SK-N-SH (cell line): Measurements from ENCODE around the gene CKM. TPM values are rescaled to one million over a fixed set of nuclear protein-coding genes. Genes with fewer than 3 reads are reported as not detected.
"Not testable (repeated sequence)": the region's sequence is repeated elsewhere in the genome, so short reads cannot be mapped to it uniquely, and the experiment has no call there.

Source experiments
- CTCF ChIA-PET: fragments of 300-600, 350-600 bp; formaldehyde crosslinking; extraction: SDS; loops from one replicate; lab custom pipeline; 2021; lab: Yijun Ruan, JAX
- POLR2A ChIA-PET: fragments of 350-600 bp; sonication (Branson Sonifier 250); formaldehyde crosslinking; extraction: SDS; loops from one replicate; lab custom pipeline; 2020; ENCODE audit warnings: antibody characterized with exemption, inconsistent platforms; lab: Yijun Ruan, JAX
- DNase-seq: peaks from one replicate; pipeline ENCODE4 v3.0.0; 2012
- H2AFZ ChIP-seq: fragments of 200-600 bp; sonication (generic); 2 replicates; pipeline ENCODE4 v1.8.1; 2016; ENCODE audit warnings: antibody characterized with exemption, mild to moderate bottlenecking, low read depth
- H3F3A ChIP-seq: fragments of 200-600 bp; sonication (generic); replicated peaks from 2 replicates; pipeline ENCODE3; 2016; ENCODE audit warnings: antibody characterized with exemption, mild to moderate bottlenecking; ENCODE audit not compliant: insufficient read depth
- H3K27ac ChIP-seq, 2 experiments: fragments of 200-500 bp in 1 of 2; fragments of 200-600 bp in 1 of 2; sonication (Bioruptor generic) in 1 of 2; sonication (generic), shearing (Covaris generic) in 1 of 2; 2 replicates each; pipeline versions ENCODE4 v1.5.1 to v1.6.1; 2014 to 2016; ENCODE audit warnings: low read depth in 2 of 2, inconsistent platforms in 1 of 2, low read length in 1 of 2, mild to moderate bottlenecking in 1 of 2, mixed read lengths in 1 of 2
- H3K27me3 ChIP-seq: fragments of 200-600 bp; sonication (generic), shearing (Covaris generic); 2 replicates; pipeline ENCODE4 v1.6.1; 2016; ENCODE audit warnings: mixed run types; ENCODE audit not compliant: insufficient read depth
- H3K36me3 ChIP-seq, 2 experiments: fragments of 200-500 bp in 1 of 2; fragments of 200-600 bp in 1 of 2; sonication (Bioruptor generic) in 1 of 2; sonication (generic) in 1 of 2; replicated peaks in 1 of 2; 2 replicates each; pipeline versions ENCODE3 to v1.5.1; 2014 to 2016; ENCODE audit warnings: low read length in 1 of 2, mild to moderate bottlenecking in 1 of 2; ENCODE audit not compliant: insufficient read depth in 2 of 2, control insufficient read depth in 1 of 2
- H3K4me1 ChIP-seq, 2 experiments: fragments of 200-500 bp in 1 of 2; fragments of 200-600 bp in 1 of 2; sonication (Bioruptor generic) in 1 of 2; sonication (generic), shearing (Covaris generic) in 1 of 2; 2 replicates each; pipeline versions ENCODE4 v1.5.1 to v1.6.1; 2014 to 2016; ENCODE audit warnings: low read depth in 1 of 2, low read length in 1 of 2, mixed run types in 1 of 2; ENCODE audit not compliant: insufficient read depth in 2 of 2, control insufficient read depth in 1 of 2
- H3K4me2 ChIP-seq: fragments of 200-600 bp; sonication (generic), shearing (Covaris generic); 2 replicates; pipeline ENCODE4 v1.6.1; 2017; ENCODE audit warnings: mixed run types
- H3K4me3 ChIP-seq, 2 experiments: fragments of 200-500 bp in 1 of 2; fragments of 200-600 bp in 1 of 2; sonication (Bioruptor generic) in 1 of 2; sonication (generic), shearing (Covaris generic) in 1 of 2; 2 replicates each; pipeline versions ENCODE4 v1.5.1 to v1.8.1; 2014 to 2016; ENCODE audit warnings: low read depth in 2 of 2, inconsistent platforms in 1 of 2, low read length in 1 of 2, mild to moderate bottlenecking in 1 of 2, mixed read lengths in 1 of 2, moderate library complexity in 1 of 2
- H3K79me2 ChIP-seq: fragments of 200-600 bp; sonication (generic); 2 replicates; pipeline ENCODE4 v1.8.1; 2017; ENCODE audit warnings: mild to moderate bottlenecking; ENCODE audit not compliant: insufficient read depth
- H3K9ac ChIP-seq: fragments of 200-600 bp; sonication (generic); 2 replicates; pipeline ENCODE4 v1.6.1; 2017; ENCODE audit warnings: mixed run types
- H3K9me2 ChIP-seq: fragments of 200-600 bp; sonication (generic); 2 replicates; pipeline ENCODE4 v1.6.1; 2017; ENCODE audit warnings: mixed run types
- H3K9me3 ChIP-seq: fragments of 200-600 bp; sonication (generic); 2 replicates; pipeline ENCODE4 v1.6.1; 2017; ENCODE audit warnings: mixed run types, mild to moderate bottlenecking, moderate library complexity
- H4K20me1 ChIP-seq: fragments of 200-600 bp; sonication (generic); 2 replicates; pipeline ENCODE4 v1.6.1; 2017; ENCODE audit warnings: mild to moderate bottlenecking, mixed run types; ENCODE audit not compliant: insufficient read depth
- EP300 ChIP-seq, 2 experiments: IDR thresholded peaks; 2 replicates each; pipeline versions ENCODE4 v1.4.0 to v1.6.1; 2012; ENCODE audit warnings: borderline replicate concordance in 1 of 2, low read depth in 1 of 2, low read length in 1 of 2
- FOSL2 ChIP-seq: IDR thresholded peaks from 2 replicates; pipeline ENCODE4 v1.4.0; 2012; ENCODE audit warnings: low read depth, mild to moderate bottlenecking, moderate library complexity, borderline replicate concordance
- FOXM1 ChIP-seq: IDR thresholded peaks from 2 replicates; pipeline ENCODE4 v1.4.0; 2012; ENCODE audit warnings: low read depth, mild to moderate bottlenecking
- JUND ChIP-seq: IDR thresholded peaks from 2 replicates; pipeline ENCODE4 v1.4.0; 2012
- NFIC ChIP-seq: IDR thresholded peaks from 2 replicates; pipeline ENCODE4 v1.4.0; 2012; ENCODE audit warnings: borderline replicate concordance
- PBX3 ChIP-seq: IDR thresholded peaks from 2 replicates; pipeline ENCODE4; 2012
- RAD21 ChIP-seq: IDR thresholded peaks from 2 replicates; pipeline ENCODE4 v1.6.1; 2012; ENCODE audit warnings: mild to moderate bottlenecking, low read length
- RCOR1 ChIP-seq: fragments of 150-350 bp; IDR thresholded peaks from 2 replicates; pipeline ENCODE4 v1.6.1; 2017; ENCODE audit warnings: antibody characterized with exemption, low read length
- RFX5 ChIP-seq: IDR thresholded peaks from 2 replicates; pipeline ENCODE4 v1.6.1; 2012; ENCODE audit warnings: mild to moderate bottlenecking, improper control_type of control experiment, low read length
- RXRA ChIP-seq: IDR thresholded peaks from 2 replicates; pipeline ENCODE4 v1.4.0; 2012; ENCODE audit warnings: low read depth, mild to moderate bottlenecking, borderline replicate concordance
- TCF12 ChIP-seq: IDR thresholded peaks from 2 replicates; pipeline ENCODE4 v1.4.0; 2012
- YY1 ChIP-seq: IDR thresholded peaks from 2 replicates; pipeline ENCODE4 v1.4.0; 2012; ENCODE audit warnings: low read depth, mild to moderate bottlenecking
- WGBS: methylation state at CpG from one replicate; pipeline ENCODE4 v1.1.6; 2017; ENCODE audit warnings: low lambda C conversion rate; 5-methylcytosine and 5-hydroxymethylcytosine counted together
- polyA plus RNA-seq, 3 experiments: library from polyadenylated mRNA; depleted of rRNA; stranded (reverse); fragments of >200 nt; gene quantifications; 2 replicates each; pipeline ENCODE4 v1.2.3, GENCODE V29; 2012
- TF ChIP-seq, protein P1 (sequence below): IDR thresholded peaks from 2 replicates; pipeline ENCODE4 v1.4.0; 2012; ENCODE audit warnings: low read depth

Gene CKM
- polyA plus RNA-seq, 1 of the 3 experiments (the other 2 are of a cell fraction), result 0.05 TPM

- ChIA-PET CTCF (no interaction called here), POLR2A (no interaction called here)
- H3K4me1 ChIP-seq, result peaks cover 0 to 3% of the 10 kb centered on the region in 2 experiments; a peak in 1 of 4 replicates
- no peaks in the 10 kb centered on the region for H3F3A ChIP-seq
- no peak overlapping the region for H3K4me2 ChIP-seq
- H3K4me3 ChIP-seq, result no peak overlapping the region
- no peaks in the 10 kb centered on the region for H3K36me3 ChIP-seq
- no peak overlapping the region for H3K27ac ChIP-seq
- WGBS, result 68% methylated on average over 13 of the region's 18 CpGs
- TF ChIP-seq FOXM1 (no peak), TCF12 (no peak), RCOR1 (no peak)
- no peaks in the 10 kb centered on the region for H3K9me3 ChIP-seq
- DNase-seq, result no peak
- no peaks in the 10 kb centered on the region for H3K9me2 ChIP-seq
- H3K79me2 ChIP-seq, result no peaks in the 10 kb centered on the region
- H2AFZ ChIP-seq, result no peak overlapping the region
- no peak overlapping the region for H3K9ac ChIP-seq
- H3K27me3 ChIP-seq, result peaks cover 23% of the 10 kb centered on the region; the same call in 1 of the 2 replicates
- no peaks in the 10 kb centered on the region for H4K20me1 ChIP-seq
These were observed 11.1 kb downstream of the CKM start for GRCh38 chr19:45311621-45312020.

- H2AFZ ChIP-seq, H3K9ac ChIP-seq, DNase-seq, POLR2A ChIA-PET, H3K4me1 ChIP-seq, H3K4me3 ChIP-seq, H3K9me2 ChIP-seq, H3K9me3 ChIP-seq, H3K27ac ChIP-seq, H3F3A ChIP-seq, H3K4me2 ChIP-seq, H3K36me3 ChIP-seq, H3K79me2 ChIP-seq, H4K20me1 ChIP-seq, H3K27me3 ChIP-seq: not testable (repeated sequence)
- CTCF ChIA-PET, result interaction anchor here (0.6 to 1.9 kb wide), 2 partner anchors 29 to 383 kb away, joined by 3 to 7 read pairs; no protein-coding TSS in a partner anchor
- 90% methylated on average over 8 of the region's 8 CpGs for WGBS
These were observed 13.4 kb downstream of the CKM start for GRCh38 chr19:45309322-45309721.

DNA sequence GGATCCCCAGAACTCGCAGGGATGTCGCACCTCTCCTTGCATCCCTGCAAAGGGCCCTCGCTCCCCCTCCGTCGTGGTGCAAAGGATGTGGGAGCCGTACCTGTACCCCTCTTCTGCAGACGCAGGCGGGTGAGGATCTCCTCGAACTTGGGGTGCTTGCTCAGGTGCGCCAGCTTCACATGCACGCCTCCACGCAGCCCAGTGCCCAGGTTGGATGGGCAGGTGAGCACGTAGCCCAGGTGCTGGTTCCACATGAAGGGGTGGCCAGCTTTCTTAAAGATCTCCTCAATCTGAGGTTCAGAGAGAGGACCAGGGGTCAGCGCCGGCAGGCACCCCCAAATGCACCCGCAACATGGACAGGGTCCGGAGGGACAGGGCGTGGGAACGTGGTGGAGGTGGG, 15.3 kb downstream of the CKM start:
- no peaks in the 10 kb centered on the region for H3K36me3 ChIP-seq
- H3K27me3 ChIP-seq, result no peaks in the 10 kb centered on the region
- peaks cover 0 to 7% of the 10 kb centered on the region in 2 experiments; a peak in 1 of 4 replicates for H3K4me1 ChIP-seq
- no peaks in the 10 kb centered on the region for H3K9me2 ChIP-seq
- POLR2A ChIA-PET, result no interaction called here
- TF ChIP-seq FOSL2 (no peak), JUND (no peak), RFX5 (no peak), EP300 (IDR thresholded peaks at IDR 0.05; ENCODE audit: borderline replicate concordance in 1 of 2, low read depth in 1 of 2, low read length in 1 of 2) (no peak), RXRA (no peak), RAD21 (no peak), NFIC (no peak), YY1 (no peak), PBX3 (no peak)
- TF ChIP-seq, protein P1, sequence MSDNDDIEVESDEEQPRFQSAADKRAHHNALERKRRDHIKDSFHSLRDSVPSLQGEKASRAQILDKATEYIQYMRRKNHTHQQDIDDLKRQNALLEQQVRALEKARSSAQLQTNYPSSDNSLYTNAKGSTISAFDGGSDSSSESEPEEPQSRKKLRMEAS, result no peak
- TF ChIP-seq, all 33 proteins: peak for 0
- no peaks in the 10 kb centered on the region for H4K20me1 ChIP-seq
- peaks cover 7% of the 10 kb centered on the region for H3F3A ChIP-seq
- no peak for DNase-seq
- no peak overlapping the region for H3K9ac ChIP-seq
- no peaks in the 10 kb centered on the region for H3K9me3 ChIP-seq
- H3K4me3 ChIP-seq, result no peak overlapping the region
- 83% methylated on average over 19 of the region's 19 CpGs for WGBS
- H3K4me2 ChIP-seq, result no peak overlapping the region
- no peak overlapping the region for H2AFZ ChIP-seq
- H3K79me2 ChIP-seq, result no peaks in the 10 kb centered on the region
- CTCF ChIA-PET, result interaction anchor here (1.0 to 1.4 kb wide), 2 partner anchors 31 to 32 kb away, joined by 3 to 4 read pairs; no protein-coding TSS in a partner anchor
- no peak overlapping the region for H3K27ac ChIP-seq
